ENCODE measurements around the gene PGS1.

PGS1 gene

GRCh38 chr17:78472035-78472905 is 93.8 kb downstream of the PGS1 start:
- DNase-seq (ENCODE audit: low read depth, low spot score) = no peak

GRCh38 chr17:78473951-78474613 is 95.6 kb downstream of the PGS1 start:
- no peak for DNase-seq (ENCODE audit: low read depth, low spot score)
